HepG2 (cell line): Measurements from ENCODE around the gene COL2A1. TPM values are rescaled to one million over a fixed set of nuclear protein-coding genes. Genes with fewer than 3 reads are reported as not detected.

ENCODE experiments used
- ATAC-seq: fragments of 200-7000 bp; cut with Tn5 transposase; 3 replicates; pipeline ENCODE4 v1.9.1; 2020; ENCODE audit warnings: mild to moderate bottlenecking, moderate library complexity
- BruUV-seq: library from RNA; stranded (reverse); fragments of 400-500 nt; replicated peaks from 2 replicates; lab custom pipeline; 2021; lab: Mats Ljungman, UMichigan
- CTCF ChIA-PET: fragments of 300-600 bp; formaldehyde crosslinking; extraction: SDS; loops from one replicate; lab custom pipeline; 2021; ENCODE audit warnings: low total read pairs, inconsistent platforms, low intra/inter-chr PET ratio; lab: Yijun Ruan, JAX
- POLR2A ChIA-PET: fragments of 350-600 bp; sonication (Branson Sonifier 250); formaldehyde crosslinking; loops from one replicate; lab custom pipeline; 2020; ENCODE audit warnings: antibody characterized with exemption, inconsistent platforms; lab: Yijun Ruan, JAX
- DNase-seq: peaks from one replicate; pipeline ENCODE4 v3.0.0-alpha.2; 2015; ENCODE audit warnings: low spot score
- FAIRE-seq: peaks from 3 replicates; lab custom pipeline; 2011; peaks lifted over from hg19 to GRCh38; lab: Jason Lieb, UNC
- H2AFZ ChIP-seq: one replicate; pipeline ENCODE4 v1.6.1; 2011; ENCODE audit warnings: low read length, inconsistent platforms
- H3K27ac ChIP-seq: fragments of 300-600 bp; 3 replicates; pipeline ENCODE4 v1.8.0; 2011; ENCODE audit warnings: mixed run types, mild to moderate bottlenecking, mixed read lengths, low read length, inconsistent platforms; ENCODE audit not compliant: insufficient read depth; ENCODE audit errors: extremely low read length
- H3K27me3 ChIP-seq, 2 experiments: fragments of 200-600 bp in 1 of 2; 2 replicates in 1 of 2; 3 replicates in 1 of 2; pipeline versions ENCODE4 v1.6.0 to v1.8.0; 2011; ENCODE audit warnings: low read length in 2 of 2, mild to moderate bottlenecking in 2 of 2, moderate library complexity in 2 of 2, inconsistent platforms in 1 of 2; ENCODE audit not compliant: insufficient read depth in 2 of 2, control insufficient read depth in 1 of 2
- H3K36me3 ChIP-seq, 2 experiments: fragments of 200-600 bp in 1 of 2; replicated peaks in 1 of 2; 2 replicates in 1 of 2; 3 replicates in 1 of 2; pipeline versions ENCODE4 v1.5.1 to v1.8.0; 2011; ENCODE audit warnings: low read length in 2 of 2, inconsistent platforms in 1 of 2; ENCODE audit not compliant: insufficient read depth in 2 of 2, control insufficient read depth in 1 of 2
- H3K4me1 ChIP-seq: 2 replicates; pipeline ENCODE4 v1.5.1; 2012; ENCODE audit warnings: low read length, inconsistent platforms; ENCODE audit not compliant: insufficient read depth
- H3K4me2 ChIP-seq: 2 replicates; pipeline ENCODE4 v1.6.0; 2011; ENCODE audit warnings: low read depth, low read length, inconsistent platforms
- H3K4me3 ChIP-seq, 3 experiments: fragments of 200-600 bp in 1 of 3; sonication (generic), shearing (Covaris generic) in 1 of 3; replicated peaks in 1 of 3; 2 replicates each; pipeline ENCODE4 v1.5.1; 2011 to 2016; ENCODE audit warnings: low read length in 3 of 3, inconsistent platforms in 2 of 3, low read depth in 2 of 3, mild to moderate bottlenecking in 2 of 3, control low read depth in 1 of 3, mixed read lengths in 1 of 3; ENCODE audit not compliant: insufficient read depth in 1 of 3
- H3K79me2 ChIP-seq: one replicate; pipeline ENCODE4 v1.6.1; 2011; ENCODE audit warnings: low read length, inconsistent platforms; ENCODE audit not compliant: insufficient read depth
- H3K9ac ChIP-seq: 2 replicates; pipeline ENCODE4 v1.6.0; 2011; ENCODE audit warnings: mild to moderate bottlenecking, low read depth, low read length, inconsistent platforms; ENCODE audit not compliant: insufficient read depth
- H3K9me3 ChIP-seq: 2 replicates; pipeline ENCODE4 v1.5.1; 2012; ENCODE audit warnings: mild to moderate bottlenecking, low read length
- H4K20me1 ChIP-seq: 2 replicates; pipeline ENCODE4 v1.6.0; 2011; ENCODE audit warnings: inconsistent platforms, mild to moderate bottlenecking, low read length, moderate library complexity; ENCODE audit not compliant: insufficient read depth
- DPF2 ChIP-seq: sonication (generic); formaldehyde crosslinking; IDR thresholded peaks from 2 replicates; pipeline ENCODE4 v1.4.0; 2020; ENCODE audit warnings: mild to moderate bottlenecking, low read depth, missing genetic modification reagents, borderline replicate concordance
- ELF3 ChIP-seq: IDR thresholded peaks from 2 replicates; pipeline ENCODE4 v1.6.1; 2016; ENCODE audit warnings: missing genetic modification reagents, missing compliant biosample characterization
- GLI4 ChIP-seq: sonication (generic); formaldehyde crosslinking; IDR thresholded peaks from 2 replicates; pipeline ENCODE4 v1.5.1; 2020; ENCODE audit warnings: missing genetic modification reagents, mild to moderate bottlenecking, moderate library complexity, borderline replicate concordance
- GMEB1 ChIP-seq: sonication (generic); formaldehyde crosslinking; IDR thresholded peaks from 2 replicates; pipeline ENCODE4 v1.5.1; 2020; ENCODE audit warnings: missing genetic modification reagents, mild to moderate bottlenecking, borderline replicate concordance
- GTF2F1 ChIP-seq: fragments of 150-350 bp; IDR thresholded peaks from 2 replicates; pipeline ENCODE4 v1.6.1; 2014; ENCODE audit warnings: low read length
- KMT2B ChIP-seq: IDR thresholded peaks from 2 replicates; pipeline ENCODE4 v1.6.1; 2016; ENCODE audit warnings: missing genetic modification reagents, missing compliant biosample characterization
- MED13 ChIP-seq: sonication (generic); formaldehyde crosslinking; IDR thresholded peaks from 2 replicates; pipeline ENCODE4 v1.5.0; 2020; ENCODE audit warnings: missing genetic modification reagents
- NFKB2 ChIP-seq: sonication (generic); formaldehyde crosslinking; IDR thresholded peaks from 2 replicates; pipeline ENCODE4 v1.4.0; 2020; ENCODE audit warnings: missing genetic modification reagents, borderline replicate concordance
- SIN3B ChIP-seq: fragments of 150-350 bp; IDR thresholded peaks from 2 replicates; pipeline ENCODE4 v1.6.1; 2014; ENCODE audit warnings: low read length
- TFDP2 ChIP-seq: sonication (generic); formaldehyde crosslinking; IDR thresholded peaks from 2 replicates; pipeline ENCODE4 v1.4.0; 2020; ENCODE audit warnings: missing genetic modification reagents
- ZNF121 ChIP-seq: sonication (generic); formaldehyde crosslinking; IDR thresholded peaks from 2 replicates; pipeline ENCODE4 v1.5.0; 2020; ENCODE audit warnings: mild to moderate bottlenecking, missing genetic modification reagents
- ZNF367 ChIP-seq: sonication (generic); formaldehyde crosslinking; IDR thresholded peaks from 2 replicates; pipeline ENCODE4 v1.4.0; 2020; ENCODE audit warnings: missing genetic modification reagents, borderline replicate concordance
- ZNF546 ChIP-seq: sonication (generic); formaldehyde crosslinking; conservative IDR thresholded peaks from 2 replicates; pipeline ENCODE4 v1.8.1; 2023; ENCODE audit warnings: mild to moderate bottlenecking, missing genetic modification reagents
- ZNF652 ChIP-seq: IDR thresholded peaks from 2 replicates; pipeline ENCODE4 v1.6.1; 2016; ENCODE audit warnings: low read depth, borderline replicate concordance
- ZNF687 ChIP-seq: sonication (generic); formaldehyde crosslinking; IDR thresholded peaks from 2 replicates; pipeline ENCODE4 v1.5.1; 2020; ENCODE audit warnings: mild to moderate bottlenecking, missing genetic modification reagents, moderate library complexity
- ZSCAN31 ChIP-seq: sonication (generic); formaldehyde crosslinking; IDR thresholded peaks from 2 replicates; pipeline ENCODE4 v1.5.0; 2020; ENCODE audit warnings: low read depth, mild to moderate bottlenecking, missing genetic modification reagents
- WGBS: methylation state at CpG from one replicate; pipeline ENCODE4 v1.1.6; 2017; ENCODE audit warnings: low lambda C conversion rate; 5-methylcytosine and 5-hydroxymethylcytosine counted together
- in situ Hi-C: cut with HindIII; loops from 2 replicates; pipeline ENCODE4 v1.10.0; 2017; ENCODE audit warnings: low pct_unique_long_range_greater_than_20kb; ENCODE audit not compliant: extremely low pct_ligation_motif_present
- intact Hi-C: fragments of 100-400 bp; cut with micrococcal nuclease; formaldehyde crosslinking; loops from one replicate; pipeline ENCODE4 v1.10.0; 2022; ENCODE audit not compliant: unreplicated experiment
- polyA plus RNA-seq, 8 experiments: library from polyadenylated mRNA; depleted of rRNA in 3 of 8; stranded (reverse) in 7 of 8; unstranded in 1 of 8; fragments of >200 nt; fragmentation: Illumina TruSeq in 4 of 8; extraction: Trizol in 4 of 8; gene quantifications; 2 replicates each; pipeline versions ENCODE4 v1.2.1 to v1.2.3, GENCODE V29; 2011 to 2016; ENCODE audit warnings: low read depth in 4 of 8, missing spikeins in 1 of 8, mixed read lengths in 1 of 8; ENCODE audit not compliant: insufficient read depth in 1 of 8
- total RNA-seq, 5 experiments: library from RNA; depleted of rRNA; stranded (reverse); fragments of >200 nt; fragmentation: Illumina TruSeq; extraction: Trizol; gene quantifications; 2 replicates each; pipeline ENCODE4 v1.2.3, GENCODE V29; 2016; ENCODE audit warnings: low read depth in 1 of 5

Gene COL2A1
- total and polyA plus RNA-seq, 2 of the 13 experiments (the other 11 are each of a cell fraction or from before 2014, with no cell fraction given) = 7.4 to 38.3 TPM

- TF ChIP-seq SIN3B (no peak), ZNF546 (no peak)
Measured at GRCh38 chr12:48036818-48037217, 32.5 kb upstream of the COL2A1 start (continued).

GRCh38 chr12:48034835-48035805 is 30.8 kb upstream of the COL2A1 start:
- no peak overlapping the region for H3K9ac ChIP-seq
- in situ Hi-C loops = no loop called here
- peak; percentile 79 for ATAC-seq
- TF ChIP-seq ZNF367 = no peak
- TF ChIP-seq MED13 = no peak
- TF ChIP-seq ZNF652 (CRISPR knock-in tag) = peak; percentile 79
- no peak for TF ChIP-seq GMEB1 (CRISPR knock-in tag)
- no peak for TF ChIP-seq DPF2 (CRISPR knock-in tag)
- no peak for TF ChIP-seq TFDP2 (CRISPR knock-in tag)
- no peak for TF ChIP-seq KMT2B
- TF ChIP-seq ELF3 = no peak
- no peak for TF ChIP-seq GTF2F1
- TF ChIP-seq ZNF121 (CRISPR knock-in tag) = no peak
- TF ChIP-seq ZSCAN31 (CRISPR knock-in tag) = no peak
- TF ChIP-seq GLI4 (CRISPR knock-in tag) = no peak
- TF ChIP-seq ZNF687 = peak; percentile 72
- no peak for TF ChIP-seq NFKB2

More at GRCh38 chr12:48034835-48035805, 30.8 kb upstream of the COL2A1 start:
- no peak overlapping the region for H3K4me3 ChIP-seq
- WGBS = 25% methylated on average over 6 of the region's 8 CpGs
- no peaks in the 10 kb centered on the region for H3K79me2 ChIP-seq
- DNase-seq (no peak), FAIRE-seq (peak; percentile 30)
- intact Hi-C loops = loop anchor here (10.0 kb wide), 1 partner anchor 130 kb away; the partner anchor contains the start of gene VDR
- H3K27ac ChIP-seq = no peak overlapping the region
- no peaks in the 10 kb centered on the region for H3K36me3 ChIP-seq
- H2AFZ ChIP-seq = no peak overlapping the region
- no peaks in the 10 kb centered on the region; a peak in 1 of 5 replicates for H3K27me3 ChIP-seq
- no peaks in the 10 kb centered on the region for H4K20me1 ChIP-seq
- POLR2A ChIA-PET = no interaction called here
- H3K9me3 ChIP-seq = no peaks in the 10 kb centered on the region
- CTCF ChIA-PET = no interaction called here
- H3K4me1 ChIP-seq = peaks cover 42% of the 10 kb centered on the region
- H3K4me2 ChIP-seq = peak overlapping the region; percentile 21; the same call in 1 of the 2 replicates
- no TSS peak for BruUV-seq
